Liver (tissue), 9 donors: Measurements from ENCODE around the gene BRD3. TPM values are rescaled to one million over a fixed set of nuclear protein-coding genes. Genes with fewer than 3 reads are reported as not detected.

Experiments
- DNase-seq: peaks from one replicate; pipeline ENCODE4 v3.0.0-alpha.2; 2017; ENCODE audit warnings: low spot score
- H3K27ac ChIP-seq, 2 donors: one replicate each; pipeline ENCODE4 v1.7.0; 2013; ENCODE audit warnings: inconsistent platforms in 2 of 2, low read length in 2 of 2, control low read depth in 1 of 2, low read depth in 1 of 2, mild to moderate bottlenecking in 1 of 2
- H3K27me3 ChIP-seq, 4 donors: one replicate each; pipeline versions ENCODE4 v1.6.1 to v1.7.0; 2013; ENCODE audit warnings: low read length in 3 of 4, inconsistent platforms in 1 of 4, mild to moderate bottlenecking in 1 of 4, moderate library complexity in 1 of 4; ENCODE audit not compliant: control insufficient read depth in 4 of 4, insufficient read depth in 4 of 4
- H3K36me3 ChIP-seq, 4 donors: one replicate each; pipeline versions ENCODE4 v1.6.1 to v1.7.0; 2013; ENCODE audit warnings: low read length in 3 of 4, mild to moderate bottlenecking in 3 of 4, low read depth in 1 of 4, moderate library complexity in 1 of 4; ENCODE audit not compliant: control insufficient read depth in 4 of 4, insufficient read depth in 3 of 4
- H3K4me1 ChIP-seq, 4 donors: one replicate each; pipeline versions ENCODE4 v1.6.1 to v1.7.0; 2013; ENCODE audit warnings: low read length in 3 of 4, mild to moderate bottlenecking in 3 of 4, moderate library complexity in 1 of 4; ENCODE audit not compliant: control insufficient read depth in 4 of 4, insufficient read depth in 4 of 4
- H3K4me3 ChIP-seq, 3 donors: one replicate each; pipeline versions ENCODE4 v1.6.1 to v1.7.0; 2013; ENCODE audit warnings: low read length in 3 of 3, control low read depth in 1 of 3, low read depth in 1 of 3, mild to moderate bottlenecking in 1 of 3
- H3K9ac ChIP-seq, 2 donors: one replicate each; pipeline ENCODE4 v1.7.0; 2013; ENCODE audit warnings: low read length in 2 of 2, mild to moderate bottlenecking in 2 of 2, moderate library complexity in 2 of 2, control low read depth in 1 of 2, low read depth in 1 of 2
- H3K9me3 ChIP-seq, 4 donors: one replicate each; pipeline versions ENCODE4 v1.6.1 to v1.7.0; 2013; ENCODE audit warnings: low read length in 3 of 4; ENCODE audit not compliant: control insufficient read depth in 4 of 4
- CTCF ChIP-seq: fragments of 150-350 bp; IDR thresholded peaks from 2 replicates; pipeline ENCODE4 v1.5.1; 2017; ENCODE audit warnings: improper control_type of control experiment, low read depth, low read length; ENCODE audit not compliant: missing input control
- EGR1 ChIP-seq, 2 donors: IDR thresholded peaks; 2 replicates each; pipeline ENCODE4 v1.6.1; 2016 to 2018; ENCODE audit warnings: antibody characterized with exemption in 2 of 2, low read depth in 2 of 2
- FOXA1 ChIP-seq: IDR thresholded peaks from 2 replicates; pipeline ENCODE4 v1.6.1; 2016; ENCODE audit warnings: antibody characterized with exemption
- FOXA2 ChIP-seq: IDR thresholded peaks from 2 replicates; pipeline ENCODE4 v1.6.1; 2016; ENCODE audit warnings: antibody characterized with exemption
- GABPA ChIP-seq, 2 donors: IDR thresholded peaks in 1 of 2; conservative IDR thresholded peaks in 1 of 2; 2 replicates each; pipeline ENCODE4 v1.6.1; 2016; ENCODE audit warnings: antibody characterized with exemption in 2 of 2, mild to moderate bottlenecking in 1 of 2, moderate library complexity in 1 of 2
- HNF4A ChIP-seq, 2 donors: conservative IDR thresholded peaks; 2 replicates each; pipeline ENCODE4 v1.6.1; 2016; ENCODE audit warnings: antibody characterized with exemption in 2 of 2, mild to moderate bottlenecking in 2 of 2
- HNF4G ChIP-seq: IDR thresholded peaks from 2 replicates; pipeline ENCODE4 v1.6.1; 2016; ENCODE audit warnings: antibody characterized with exemption
- JUND ChIP-seq, 2 donors: IDR thresholded peaks; 2 replicates each; pipeline ENCODE4 v1.6.1; 2016; ENCODE audit warnings: antibody characterized with exemption in 2 of 2
- NR2F2 ChIP-seq: IDR thresholded peaks from 2 replicates; pipeline ENCODE4 v1.6.1; 2016; ENCODE audit warnings: antibody characterized with exemption
- RAD21 ChIP-seq, 2 donors: IDR thresholded peaks; 2 replicates each; pipeline ENCODE4 v1.6.1; 2016; ENCODE audit warnings: antibody characterized with exemption in 2 of 2, mild to moderate bottlenecking in 2 of 2
- RXRA ChIP-seq, 2 donors: IDR thresholded peaks; 2 replicates each; pipeline ENCODE4 v1.6.1; 2017 to 2018; ENCODE audit warnings: antibody characterized with exemption in 2 of 2, mild to moderate bottlenecking in 1 of 2
- SP1 ChIP-seq: IDR thresholded peaks from 2 replicates; pipeline ENCODE4 v1.6.1; 2018; ENCODE audit warnings: antibody characterized with exemption, mild to moderate bottlenecking
- ZBTB33 ChIP-seq: IDR thresholded peaks from 2 replicates; pipeline ENCODE4 v1.6.1; 2016; ENCODE audit warnings: antibody characterized with exemption
- WGBS: extraction: QIAGEN DNeasy Blood & Tissue Kit; methylation state at CpG from one replicate; pipeline ENCODE4 v1.1.7; 2013; 5-methylcytosine and 5-hydroxymethylcytosine counted together
- polyA plus RNA-seq, 2 donors: library from polyadenylated mRNA; stranded (reverse) in 1 of 2; unstranded in 1 of 2; fragments of 200-250 nt in 1 of 2; fragments of >200 nt in 1 of 2; fragmentation: Nextera tagmentation in 1 of 2; extraction: Ambion mirVana in 1 of 2; gene quantifications; one replicate each; pipeline versions ENCODE4 v1.2.1 to v1.2.3, GENCODE V29; 2013 to 2015
- total RNA-seq, 2 donors: library from RNA; depleted of rRNA; stranded (reverse); fragments of >200 nt; gene quantifications; one replicate each; pipeline ENCODE4 v1.2.3, GENCODE V29; 2014
- TF ChIP-seq, protein P1 (sequence below): IDR thresholded peaks from 2 replicates; pipeline ENCODE4 v1.6.1; 2016; ENCODE audit warnings: antibody characterized with exemption
- TF ChIP-seq, protein P2 (sequence below): IDR thresholded peaks from 2 replicates; pipeline ENCODE4 v1.6.1; 2016; ENCODE audit warnings: antibody characterized with exemption, mild to moderate bottlenecking
- TF ChIP-seq, protein P3 (sequence below): IDR thresholded peaks from 2 replicates; pipeline ENCODE4 v1.6.1; 2016; ENCODE audit warnings: antibody characterized with exemption
- donor health status: healthy.
- donor health status: healthy.
- donor health status: healthy.
- donor health status: healthy.
- donor health status: healthy.

BRD3 gene
- total and polyA plus RNA-seq, 4 donors = 7.2 to 17.7 (median 12.7) TPM

DNA sequence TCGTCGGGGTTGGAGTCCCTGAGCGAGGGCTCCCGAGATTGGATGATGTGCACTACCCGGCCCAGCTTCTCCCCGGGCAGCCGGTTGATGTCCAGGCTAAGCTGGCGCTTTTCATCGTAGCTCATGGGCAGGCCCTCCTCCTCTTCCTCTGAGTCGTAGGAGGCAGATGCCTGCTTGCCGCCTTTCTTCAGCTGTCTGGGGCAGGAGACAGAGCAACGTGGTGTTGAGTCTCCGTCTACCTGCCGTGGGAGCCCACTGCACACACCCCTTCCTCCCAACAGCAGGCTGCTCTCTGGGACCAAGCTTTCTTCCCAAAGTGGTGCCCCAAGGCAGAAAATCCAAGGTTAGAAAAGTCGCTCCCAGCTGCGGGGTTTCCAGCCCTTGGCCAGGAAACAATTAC, 31.7 kb downstream of the BRD3 start:
- peaks cover 27 to 61% (median 36%) of the 10 kb centered on the region in 4 donors for H3K36me3 ChIP-seq
- H3K9me3 ChIP-seq = no peaks in the 10 kb centered on the region
- TF ChIP-seq EGR1 (IDR thresholded peaks at IDR 0.05; ENCODE audit: low read depth in 2 of 2) (no peak), SP1 (no peak), GABPA (IDR thresholded peaks at IDR 0.05 in 1 of 2, conservative IDR thresholded peaks at IDR 0.05 in 1 of 2) (no peak), JUND (IDR thresholded peaks at IDR 0.05) (no peak), RXRA (IDR thresholded peaks at IDR 0.05) (no peak), CTCF (no peak), NR2F2 (no peak), ZBTB33 (no peak), FOXA1 (no peak), HNF4G (no peak), HNF4A (conservative IDR thresholded peaks at IDR 0.05) (no peak), FOXA2 (no peak), RAD21 (IDR thresholded peaks at IDR 0.05) (no peak)
- TF ChIP-seq, protein P1, sequence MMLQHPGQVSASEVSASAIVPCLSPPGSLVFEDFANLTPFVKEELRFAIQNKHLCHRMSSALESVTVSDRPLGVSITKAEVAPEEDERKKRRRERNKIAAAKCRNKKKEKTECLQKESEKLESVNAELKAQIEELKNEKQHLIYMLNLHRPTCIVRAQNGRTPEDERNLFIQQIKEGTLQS = no peak
- TF ChIP-seq, protein P2, sequence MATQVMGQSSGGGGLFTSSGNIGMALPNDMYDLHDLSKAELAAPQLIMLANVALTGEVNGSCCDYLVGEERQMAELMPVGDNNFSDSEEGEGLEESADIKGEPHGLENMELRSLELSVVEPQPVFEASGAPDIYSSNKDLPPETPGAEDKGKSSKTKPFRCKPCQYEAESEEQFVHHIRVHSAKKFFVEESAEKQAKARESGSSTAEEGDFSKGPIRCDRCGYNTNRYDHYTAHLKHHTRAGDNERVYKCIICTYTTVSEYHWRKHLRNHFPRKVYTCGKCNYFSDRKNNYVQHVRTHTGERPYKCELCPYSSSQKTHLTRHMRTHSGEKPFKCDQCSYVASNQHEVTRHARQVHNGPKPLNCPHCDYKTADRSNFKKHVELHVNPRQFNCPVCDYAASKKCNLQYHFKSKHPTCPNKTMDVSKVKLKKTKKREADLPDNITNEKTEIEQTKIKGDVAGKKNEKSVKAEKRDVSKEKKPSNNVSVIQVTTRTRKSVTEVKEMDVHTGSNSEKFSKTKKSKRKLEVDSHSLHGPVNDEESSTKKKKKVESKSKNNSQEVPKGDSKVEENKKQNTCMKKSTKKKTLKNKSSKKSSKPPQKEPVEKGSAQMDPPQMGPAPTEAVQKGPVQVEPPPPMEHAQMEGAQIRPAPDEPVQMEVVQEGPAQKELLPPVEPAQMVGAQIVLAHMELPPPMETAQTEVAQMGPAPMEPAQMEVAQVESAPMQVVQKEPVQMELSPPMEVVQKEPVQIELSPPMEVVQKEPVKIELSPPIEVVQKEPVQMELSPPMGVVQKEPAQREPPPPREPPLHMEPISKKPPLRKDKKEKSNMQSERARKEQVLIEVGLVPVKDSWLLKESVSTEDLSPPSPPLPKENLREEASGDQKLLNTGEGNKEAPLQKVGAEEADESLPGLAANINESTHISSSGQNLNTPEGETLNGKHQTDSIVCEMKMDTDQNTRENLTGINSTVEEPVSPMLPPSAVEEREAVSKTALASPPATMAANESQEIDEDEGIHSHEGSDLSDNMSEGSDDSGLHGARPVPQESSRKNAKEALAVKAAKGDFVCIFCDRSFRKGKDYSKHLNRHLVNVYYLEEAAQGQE = no peak
- TF ChIP-seq, protein P3, sequence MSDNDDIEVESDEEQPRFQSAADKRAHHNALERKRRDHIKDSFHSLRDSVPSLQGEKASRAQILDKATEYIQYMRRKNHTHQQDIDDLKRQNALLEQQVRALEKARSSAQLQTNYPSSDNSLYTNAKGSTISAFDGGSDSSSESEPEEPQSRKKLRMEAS = no peak
- 95% methylated on average over 16 of the region's 16 CpGs for WGBS
- no peaks in the 10 kb centered on the region for H3K27me3 ChIP-seq
- H3K9ac ChIP-seq = no peak overlapping the region
- H3K4me1 ChIP-seq = no peaks in the 10 kb centered on the region
- H3K4me3 ChIP-seq = no peak overlapping the region
- no peak for DNase-seq
- no peak overlapping the region for H3K27ac ChIP-seq
